Stimulated activated CD8-positive, alpha-beta memory T cell treated with anti-CD3 and anti-CD28 coated beads, Interleukin-4, amount 100 ng/mL, for 24 hours (primary cell): ENCODE measurements around the gene RTKN.
"Not testable (repeated sequence)": the region's sequence is repeated elsewhere in the genome, so short reads cannot be mapped to it uniquely, and the experiment has no call there.

Experiments
- DNase-seq: peaks from one replicate; pipeline ENCODE4 v3.0.0-alpha.2; 2020; ENCODE audit warnings: low read depth

RTKN gene

GRCh38 chr2:74439373-74439772, 2.4 kb downstream of the RTKN start:
- no peak for DNase-seq

- DNase-seq: no peak
Observed at GRCh38 chr2:74438248-74438647, 3.5 kb downstream of the RTKN start.

- no peak for DNase-seq
Observed at GRCh38 chr2:74436848-74437695, 4.7 kb downstream of the RTKN start.

- DNase-seq: no peak
Observed at GRCh38 chr2:74436111-74436805, 5.5 kb downstream of the RTKN start.

- DNase-seq: no peak
Observed at GRCh38 chr2:74430502-74430901, 11.2 kb downstream of the RTKN start.

GRCh38 chr2:74429487-74430451, 12.0 kb downstream of the RTKN start:
- no peak for DNase-seq

- DNase-seq: no peak
Observed at GRCh38 chr2:74428675-74429074, 13.1 kb downstream of the RTKN start.

- DNase-seq: no peak
Observed at GRCh38 chr2:74427551-74427950, 14.2 kb downstream of the RTKN start.

- DNase-seq: no peak
Observed at GRCh38 chr2:74426181-74426758, 15.5 kb downstream of the RTKN start.

- no peak for DNase-seq
Observed at GRCh38 chr2:74425523-74425922, 16.2 kb downstream of the RTKN start.

GRCh38 chr2:74424995-74425406, 16.7 kb downstream of the RTKN start:
- no peak for DNase-seq

- no peak for DNase-seq
Observed at GRCh38 chr2:74424139-74424992, 17.4 kb downstream of the RTKN start.

GRCh38 chr2:74423231-74424095, 18.3 kb downstream of the RTKN start:
- no peak for DNase-seq

- DNase-seq: peak; percentile 95
Observed at GRCh38 chr2:74421221-74421870, 20.4 kb downstream of the RTKN start, which contains the start of the genes C2orf81 and WDR54. C2orf81 (minus strand) TSS chr2:74421619; CDS start chr2:74421560, 59 bp downstream. WDR54 (plus strand) TSS chr2:74421730; CDS start chr2:74422154, 424 bp downstream.

- DNase-seq: not testable (repeated sequence)
Observed at GRCh38 chr2:74420443-74421103, 21.2 kb downstream of the RTKN start.

- DNase-seq: no peak
Observed at GRCh38 chr2:74420006-74420405, 21.7 kb downstream of the RTKN start.

- no peak for DNase-seq
Observed at GRCh38 chr2:74419345-74419744, 22.4 kb downstream of the RTKN start.

- no peak for DNase-seq
Observed at GRCh38 chr2:74418312-74418711, 23.4 kb downstream of the RTKN start.

GRCh38 chr2:74417763-74418162, 24.0 kb downstream of the RTKN start:
- no peak for DNase-seq
